OCI-LY7 (cell line): ENCODE data around the gene PLAAT3.

ENCODE experiments used
- CTCF ChIP-seq: fragments of 200-600 bp; sonication (generic); conservative IDR thresholded peaks from 2 replicates; pipeline ENCODE4 v1.5.1; 2014; ENCODE audit warnings: mild to moderate bottlenecking, antibody characterized with exemption, low read length, moderate library complexity, mixed read lengths
- EZH2phosphoT487 ChIP-seq: fragments of 200-600 bp; sonication (generic); IDR thresholded peaks from 2 replicates; pipeline ENCODE4 v1.6.1; 2018; ENCODE audit warnings: low read depth, borderline replicate concordance, mild to moderate bottlenecking, mixed run types, antibody characterized with exemption, low read length, moderate library complexity, mixed read lengths

- TF ChIP-seq CTCF (no peak), EZH2phosphoT487 (no peak)
Observed at GRCh38 chr11:63547061-63547460, 67.2 kb downstream of the PLAAT3 start.
